Kidney (tissue), 14 donors: ENCODE measurements around the gene EREG. TPM values are rescaled to one million over a fixed set of nuclear protein-coding genes. Genes with fewer than 3 reads are reported as not detected.

ENCODE experiments used
- DNase-seq, 5 donors: peaks; one replicate each; pipeline ENCODE4 v3.0.0-alpha.2; 2013 to 2020
- FAIRE-seq: peaks from 2 replicates; lab custom pipeline; 2012; peaks lifted over from hg19 to GRCh38; lab: Jason Lieb, UNC
- H3K27ac ChIP-seq, 2 donors: one replicate each; pipeline ENCODE4 v1.7.0; 2013; ENCODE audit warnings: low read depth in 2 of 2, low read length in 2 of 2, inconsistent platforms in 1 of 2
- H3K27me3 ChIP-seq: one replicate; pipeline ENCODE4 v1.7.1; 2013; ENCODE audit warnings: low read length, inconsistent platforms; ENCODE audit not compliant: control insufficient read depth, insufficient read depth
- H3K36me3 ChIP-seq, 3 donors: one replicate each; pipeline versions ENCODE4 v1.7.0 to v1.7.1; 2013; ENCODE audit warnings: low read length in 3 of 3, control low read depth in 1 of 3, inconsistent platforms in 1 of 3; ENCODE audit not compliant: insufficient read depth in 3 of 3, control insufficient read depth in 2 of 3
- H3K4me1 ChIP-seq, 3 donors: one replicate each; pipeline versions ENCODE4 v1.7.0 to v1.7.1; 2013; ENCODE audit warnings: low read length in 3 of 3, inconsistent platforms in 1 of 3, low read depth in 1 of 3; ENCODE audit not compliant: control insufficient read depth in 2 of 3, insufficient read depth in 2 of 3
- H3K4me3 ChIP-seq, 3 donors: one replicate each; pipeline versions ENCODE4 v1.7.0 to v1.8.1; 2013; ENCODE audit warnings: low read length in 3 of 3, control low read depth in 1 of 3, inconsistent platforms in 1 of 3
- H3K9ac ChIP-seq, 3 donors: one replicate each; pipeline versions ENCODE4 v1.7.0 to v1.7.1; 2013; ENCODE audit warnings: low read length in 3 of 3, control low read depth in 1 of 3, inconsistent platforms in 1 of 3
- H3K9me3 ChIP-seq, 3 donors: one replicate each; pipeline versions ENCODE4 v1.7.0 to v1.7.1; 2013; ENCODE audit warnings: low read length in 3 of 3, control low read depth in 1 of 3, inconsistent platforms in 1 of 3; ENCODE audit not compliant: control insufficient read depth in 2 of 3, insufficient read depth in 1 of 3
- intact Hi-C: fragments of 100-400 bp; cut with DNase I; formaldehyde crosslinking; loops from one replicate; pipeline ENCODE4 v1.11.1; 2022
- polyA plus RNA-seq: library from polyadenylated mRNA; stranded (reverse); fragments of 350-450 nt; fragmentation: Illumina TruSeq; extraction: RNeasy Lipid Tissue Mini Kit (QIAGEN cat#74804); gene quantifications from one replicate; pipeline ENCODE4 v1.2.3, GENCODE V29; 2014; ENCODE audit warnings: low read depth, low replicate concordance; ENCODE audit not compliant: insufficient read depth
- total RNA-seq: library from RNA; stranded (reverse); fragmentation: NEBNext Ultra II Directional; extraction: Animal tissue kit (Norgen Biotek cat#: 25700); gene quantifications from one replicate; pipeline ENCODE4 v1.2.1, GENCODE V29; 2021
- TF ChIP-seq, protein P1 (sequence below): IDR thresholded peaks from 3 replicates; pipeline ENCODE4 v1.5.1; 2012; ENCODE audit warnings: mild to moderate bottlenecking, moderate library complexity, borderline replicate concordance; ENCODE audit not compliant: insufficient read depth; ENCODE audit errors: extremely low read depth
- donor health status: control.
- donor health status: control.
- donor health status: control.
- donor health status: control.
- donor health status: control.
- donor health status: DM: yes; HTN: yes; CAD: no.
- donor health status: Normal renal cell carcinoma (clear cell type).

Gene EREG
- total and polyA plus RNA-seq, 2 donors from 2014 or later = 0.44 TPM; not detected in 1

DNA sequence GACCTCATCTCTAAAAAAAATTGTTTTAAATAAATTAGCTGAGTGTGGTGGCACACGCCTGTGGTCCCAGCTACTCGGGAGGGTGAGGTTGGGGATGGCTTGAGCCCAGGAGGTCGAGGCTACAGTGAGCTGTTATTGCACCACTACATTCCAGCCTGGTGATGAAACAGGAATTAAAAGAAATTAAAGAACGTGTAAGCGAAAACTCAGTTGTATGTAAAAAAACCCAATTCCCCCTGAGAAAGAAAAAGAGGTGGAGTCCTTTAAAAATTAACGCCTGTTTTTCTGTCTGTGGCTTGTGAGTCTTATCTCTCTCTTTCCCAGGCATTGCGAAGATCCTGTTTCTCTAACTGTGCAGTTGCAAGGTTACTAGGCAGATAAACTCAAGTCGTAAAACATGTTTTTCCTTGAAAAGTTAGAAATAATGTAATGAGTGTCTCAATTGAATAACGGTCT lies 34.6 kb upstream of the EREG start:
- intact Hi-C loops = no loop called here
- FAIRE-seq = no peak
- H3K36me3 ChIP-seq = no peaks in the 10 kb centered on the region

DNA sequence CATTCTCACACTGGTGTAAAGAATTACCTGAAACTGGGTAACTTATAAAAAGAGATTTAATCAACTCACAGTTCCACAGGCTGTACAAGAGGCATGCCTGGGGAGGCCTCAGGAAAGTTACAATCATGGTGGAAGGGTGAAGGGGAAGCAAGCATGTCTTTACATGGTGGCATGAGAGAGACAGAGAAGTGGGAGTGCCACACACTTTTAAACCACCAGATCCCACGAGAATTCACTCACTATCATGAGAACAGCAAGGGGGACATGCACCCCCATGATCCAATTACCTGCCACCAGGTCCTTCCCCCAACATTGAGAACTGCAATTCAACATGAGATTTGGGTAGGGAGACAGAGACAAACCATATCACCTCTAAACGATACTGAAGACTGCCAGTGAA lies 33.7 kb upstream of the EREG start:
- Histone ChIP-seq H3K9ac (no peak overlapping the region), H3K4me3 (no peak overlapping the region), H3K4me1 (no peaks in the 10 kb centered on the region), H3K9me3 (no peaks in the 10 kb centered on the region), H3K36me3 (no peaks in the 10 kb centered on the region), H3K27me3 (no peaks in the 10 kb centered on the region), H3K27ac (no peak overlapping the region)
- DNase-seq = no peak
- intact Hi-C loops = no loop called here
- TF ChIP-seq, protein P1, sequence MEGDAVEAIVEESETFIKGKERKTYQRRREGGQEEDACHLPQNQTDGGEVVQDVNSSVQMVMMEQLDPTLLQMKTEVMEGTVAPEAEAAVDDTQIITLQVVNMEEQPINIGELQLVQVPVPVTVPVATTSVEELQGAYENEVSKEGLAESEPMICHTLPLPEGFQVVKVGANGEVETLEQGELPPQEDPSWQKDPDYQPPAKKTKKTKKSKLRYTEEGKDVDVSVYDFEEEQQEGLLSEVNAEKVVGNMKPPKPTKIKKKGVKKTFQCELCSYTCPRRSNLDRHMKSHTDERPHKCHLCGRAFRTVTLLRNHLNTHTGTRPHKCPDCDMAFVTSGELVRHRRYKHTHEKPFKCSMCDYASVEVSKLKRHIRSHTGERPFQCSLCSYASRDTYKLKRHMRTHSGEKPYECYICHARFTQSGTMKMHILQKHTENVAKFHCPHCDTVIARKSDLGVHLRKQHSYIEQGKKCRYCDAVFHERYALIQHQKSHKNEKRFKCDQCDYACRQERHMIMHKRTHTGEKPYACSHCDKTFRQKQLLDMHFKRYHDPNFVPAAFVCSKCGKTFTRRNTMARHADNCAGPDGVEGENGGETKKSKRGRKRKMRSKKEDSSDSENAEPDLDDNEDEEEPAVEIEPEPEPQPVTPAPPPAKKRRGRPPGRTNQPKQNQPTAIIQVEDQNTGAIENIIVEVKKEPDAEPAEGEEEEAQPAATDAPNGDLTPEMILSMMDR = no peak
- FAIRE-seq = no peak

More for the DNA sequence above, 34.6 kb upstream of the EREG start:
- TF ChIP-seq, protein P1 = no peak
- Histone ChIP-seq H3K27me3 (no peaks in the 10 kb centered on the region), H3K9ac (no peak overlapping the region), H3K27ac (no peak overlapping the region), H3K9me3 (no peaks in the 10 kb centered on the region), H3K4me3 (no peak overlapping the region), H3K4me1 (no peaks in the 10 kb centered on the region)
- no peak for DNase-seq

DNA sequence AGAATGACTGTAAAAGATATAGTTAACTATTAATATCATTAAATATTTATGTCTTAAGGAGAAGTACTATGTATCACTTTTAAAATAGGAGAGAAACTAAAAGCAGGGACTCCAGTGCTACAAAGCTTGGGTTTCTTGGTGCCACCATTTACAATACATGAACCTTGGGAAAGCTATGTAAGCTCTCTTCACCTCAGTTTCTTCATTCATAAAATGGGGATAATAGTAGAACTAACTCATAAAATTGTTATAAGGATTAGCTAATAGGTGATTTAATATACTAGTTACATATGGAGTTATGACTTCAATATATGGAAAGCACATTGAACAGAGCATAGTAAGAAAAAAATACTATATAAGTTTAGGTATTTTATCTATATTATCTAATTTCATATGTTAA lies 33.0 kb upstream of the EREG start:
- intact Hi-C loops = no loop called here
- no peak for DNase-seq
- TF ChIP-seq, protein P1 = no peak
- H3K27ac ChIP-seq = no peak overlapping the region
- H3K4me3 ChIP-seq = no peak overlapping the region
- H3K9me3 ChIP-seq = no peaks in the 10 kb centered on the region
- H3K4me1 ChIP-seq = no peaks in the 10 kb centered on the region
- no peaks in the 10 kb centered on the region for H3K27me3 ChIP-seq
- no peak overlapping the region for H3K9ac ChIP-seq
- no peaks in the 10 kb centered on the region for H3K36me3 ChIP-seq
- FAIRE-seq = peak; percentile 66

DNA sequence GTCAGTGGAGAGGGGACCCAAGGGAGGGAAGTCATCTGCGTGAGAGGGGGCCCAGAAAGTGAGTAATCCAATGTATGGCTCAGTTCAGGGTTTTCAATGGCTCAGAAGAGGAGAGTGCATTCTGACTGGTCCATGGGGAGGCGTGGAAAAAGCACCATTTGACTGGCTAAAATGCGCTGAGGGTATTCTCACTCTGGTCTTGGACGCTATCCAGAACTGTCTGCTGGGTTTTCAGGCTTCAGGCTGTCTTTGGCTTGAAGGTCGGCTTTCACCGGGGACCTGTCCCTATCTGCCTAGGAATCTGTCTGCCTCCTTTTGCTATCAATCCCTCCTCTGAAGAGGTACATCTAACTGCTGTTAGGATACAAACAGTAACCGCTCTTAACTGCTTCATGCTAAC lies 30.3 kb upstream of the EREG start:
- TF ChIP-seq, protein P1 = no peak
- Histone ChIP-seq H3K9me3 (no peaks in the 10 kb centered on the region), H3K27ac (no peak overlapping the region), H3K9ac (no peak overlapping the region), H3K4me3 (no peak overlapping the region), H3K4me1 (no peaks in the 10 kb centered on the region), H3K27me3 (no peaks in the 10 kb centered on the region), H3K36me3 (no peaks in the 10 kb centered on the region)
- FAIRE-seq (no peak), DNase-seq (no peak)
- intact Hi-C loops = no loop called here
